ENCODE results near the gene DOC2A.
"Not testable (repeated sequence)": the region's sequence is repeated elsewhere in the genome, so short reads cannot be mapped to it uniquely, and the experiment has no call there.

- not testable (repeated sequence) for TF ChIP-seq CTCF (conservative IDR thresholded peaks at IDR 0.05; ENCODE audit: low read depth, low read length); POLR2A (IDR thresholded peaks at IDR 0.05; ENCODE audit: low read depth, low read length); CHD1 (IDR thresholded peaks at IDR 0.05; ENCODE audit: low read depth, low read length); CEBPB (IDR thresholded peaks at IDR 0.05; ENCODE audit: low read depth, low read length); RAD21 (IDR thresholded peaks at IDR 0.05; ENCODE audit: low read length); RFX5 (IDR thresholded peaks at IDR 0.05; ENCODE audit: low read depth, low read length); MAFK (IDR thresholded peaks at IDR 0.05; ENCODE audit: low read depth, low read length); FOS (IDR thresholded peaks at IDR 0.05; ENCODE audit: low read depth, low read length); USF2 (IDR thresholded peaks at IDR 0.05; ENCODE audit: low read depth, low read length); RCOR1 (IDR thresholded peaks at IDR 0.05; ENCODE audit: insufficient replicate concordance, low read length); MAZ (IDR thresholded peaks at IDR 0.05; ENCODE audit: borderline replicate concordance, low read depth, low read length); MXI1 (IDR thresholded peaks at IDR 0.05; ENCODE audit: borderline replicate concordance, low read depth, low read length); BHLHE40 (IDR thresholded peaks at IDR 0.05; ENCODE audit: low read depth, low read length); SMC3 (IDR thresholded peaks at IDR 0.05; ENCODE audit: low read depth, low read length)
These were observed 1.8 kb upstream of the DOC2A start for GRCh38 chr16:30012598-30012997.

Measured in IMR-90 (cell line).